HEK293 (cell line): ENCODE data around the gene DSCAML1.
A peak's percentile ranks its signal among the peaks of the same experiment; 100 is the strongest.

ENCODE experiments used
- CTCF ChIA-PET: fragments of 350-600 bp; formaldehyde crosslinking; extraction: SDS; loops from one replicate; lab custom pipeline; 2021; ENCODE audit warnings: antibody characterized with exemption; lab: Yijun Ruan, JAX
- POLR2A ChIA-PET: fragments of 300-600 bp; formaldehyde crosslinking; extraction: SDS; loops from one replicate; lab custom pipeline; 2020; ENCODE audit warnings: antibody characterized with exemption, inconsistent platforms; lab: Yijun Ruan, JAX
- H3K27ac ChIP-seq: fragments of 200-500 bp; sonication (Bioruptor generic); 2 replicates; pipeline ENCODE4 v1.5.1; 2014; ENCODE audit warnings: low read depth, low read length, control low read depth, inconsistent platforms; ENCODE audit errors: extremely low read depth
- H3K36me3 ChIP-seq, 2 experiments: fragments of 200-500 bp in 1 of 2; sonication (Bioruptor generic) in 1 of 2; 1 replicate in 1 of 2; 2 replicates in 1 of 2; pipeline ENCODE4 v1.5.1; 2014 to 2017; ENCODE audit warnings: inconsistent platforms in 2 of 2, low read length in 2 of 2; ENCODE audit not compliant: control insufficient read depth in 2 of 2, insufficient read depth in 1 of 2
- H3K4me1 ChIP-seq: fragments of 200-500 bp; sonication (Bioruptor generic); 2 replicates; pipeline ENCODE4 v1.5.1; 2014; ENCODE audit warnings: mild to moderate bottlenecking, low read length, inconsistent platforms; ENCODE audit not compliant: control insufficient read depth, insufficient read depth
- H3K4me3 ChIP-seq: 2 replicates; pipeline ENCODE4 v1.5.1; 2011; ENCODE audit warnings: low read depth, mild to moderate bottlenecking, control low read depth, low read length, moderate library complexity
- H3K9me3 ChIP-seq: fragments of 200-500 bp; sonication (Bioruptor generic); 2 replicates; pipeline ENCODE4 v1.5.1; 2014; ENCODE audit warnings: low read depth, low read length, inconsistent platforms; ENCODE audit not compliant: control insufficient read depth, insufficient read depth
- EGR2 ChIP-seq: fragments of 450-650 bp; formaldehyde crosslinking; IDR thresholded peaks from 2 replicates; pipeline ENCODE4 v1.5.1; 2016; ENCODE audit warnings: low read depth, missing biosample characterization, missing genetic modification characterization
- GLIS1 ChIP-seq: fragments of 450-650 bp; formaldehyde crosslinking; IDR thresholded peaks from 2 replicates; pipeline ENCODE4 v1.5.1; 2016; ENCODE audit warnings: missing biosample characterization, missing genetic modification characterization
- IKZF3 ChIP-seq: fragments of 450-650 bp; IDR thresholded peaks from 2 replicates; pipeline ENCODE4 v1.5.0; 2018; ENCODE audit warnings: missing biosample characterization, mild to moderate bottlenecking, missing genetic modification characterization, moderate library complexity
- PRDM6 ChIP-seq: fragments of 450-650 bp; formaldehyde crosslinking; IDR thresholded peaks from 2 replicates; pipeline ENCODE4 v1.5.1; 2017; ENCODE audit warnings: missing biosample characterization, missing genetic modification characterization
- REST ChIP-seq: fragments of 450-650 bp; formaldehyde crosslinking; IDR thresholded peaks from 2 replicates; pipeline ENCODE4 v1.5.1; 2016; ENCODE audit warnings: missing biosample characterization, missing genetic modification characterization
- ZBTB1 ChIP-seq: fragments of 450-650 bp; formaldehyde crosslinking; IDR thresholded peaks from 2 replicates; pipeline ENCODE4 v1.5.1; 2016; ENCODE audit warnings: missing biosample characterization, missing genetic modification characterization
- ZBTB49 ChIP-seq: fragments of 450-650 bp; formaldehyde crosslinking; IDR thresholded peaks from 2 replicates; pipeline ENCODE4 v1.5.1; 2016; ENCODE audit warnings: missing biosample characterization, missing genetic modification characterization, low read depth
- ZFHX2 ChIP-seq: fragments of 450-650 bp; formaldehyde crosslinking; conservative IDR thresholded peaks from 2 replicates; pipeline ENCODE4 v1.5.1; 2016; ENCODE audit warnings: missing biosample characterization, missing genetic modification characterization
- ZIC2 ChIP-seq: fragments of 450-650 bp; formaldehyde crosslinking; IDR thresholded peaks from 2 replicates; pipeline ENCODE4 v1.5.1; 2016; ENCODE audit warnings: missing biosample characterization, missing genetic modification characterization
- ZNF292 ChIP-seq: fragments of 450-650 bp; formaldehyde crosslinking; IDR thresholded peaks from 2 replicates; pipeline ENCODE4 v1.5.1; 2016; ENCODE audit warnings: low read depth, missing biosample characterization, missing genetic modification characterization, borderline replicate concordance
- ZNF48 ChIP-seq: fragments of 450-650 bp; formaldehyde crosslinking; IDR thresholded peaks from 2 replicates; pipeline ENCODE4 v1.5.1; 2016; ENCODE audit warnings: missing biosample characterization, missing genetic modification characterization
- ZNF488 ChIP-seq: fragments of 450-650 bp; formaldehyde crosslinking; IDR thresholded peaks from 2 replicates; pipeline ENCODE4 v1.5.1; 2016; ENCODE audit warnings: missing biosample characterization, missing genetic modification characterization
- ZNF529 ChIP-seq: fragments of 450-650 bp; formaldehyde crosslinking; IDR thresholded peaks from 2 replicates; pipeline ENCODE4 v1.5.1; 2017; ENCODE audit warnings: missing genetic modification characterization, missing biosample characterization; ENCODE audit not compliant: insufficient replicate concordance
- ZNF747 ChIP-seq: fragments of 450-650 bp; formaldehyde crosslinking; IDR thresholded peaks from 2 replicates; pipeline ENCODE4 v1.5.1; 2016; ENCODE audit warnings: missing biosample characterization, missing genetic modification characterization

DSCAML1 gene

GRCh38 chr11:117734601-117735024, 62.4 kb downstream of the DSCAML1 start:
- POLR2A ChIA-PET = no interaction called here
- Histone ChIP-seq H3K4me1 (no peaks in the 10 kb centered on the region), H3K27ac (no peak overlapping the region), H3K36me3 (no peaks in the 10 kb centered on the region), H3K9me3 (no peaks in the 10 kb centered on the region), H3K4me3 (no peak overlapping the region)
- CTCF ChIA-PET = no interaction called here
- TF ChIP-seq EGR2 (tag by site-specific recombination) (peak; percentile 72), ZNF48 (no peak), IKZF3 (tag by site-specific recombination) (no peak), ZBTB1 (tag by site-specific recombination) (no peak), PRDM6 (tag by site-specific recombination) (no peak), ZNF747 (tag by site-specific recombination) (no peak), ZFHX2 (tag by site-specific recombination) (peak; percentile 64), ZNF488 (tag by site-specific recombination) (no peak)

- no peaks in the 10 kb centered on the region for H3K9me3 ChIP-seq
- no peaks in the 10 kb centered on the region for H3K4me1 ChIP-seq
- no peak overlapping the region for H3K4me3 ChIP-seq
- no peaks in the 10 kb centered on the region for H3K36me3 ChIP-seq
- TF ChIP-seq ZBTB49 (tag by site-specific recombination) (no peak), REST (no peak)
- POLR2A ChIA-PET = no interaction called here
- CTCF ChIA-PET = interaction anchor here (0.7 kb wide), 1 partner anchor 48 kb away, joined by 3 read pairs; no protein-coding TSS in a partner anchor
- no peak overlapping the region for H3K27ac ChIP-seq
These were observed 63.7 kb downstream of the DSCAML1 start for GRCh38 chr11:117733316-117733715.

GRCh38 chr11:117731722-117732290, 65.2 kb downstream of the DSCAML1 start:
- TF ChIP-seq GLIS1 (tag by site-specific recombination) (0 out of 2 replicates have a peak, but pooled peaks have one; percentile 22), ZIC2 (tag by site-specific recombination) (peak; percentile 99), ZNF529 (tag by site-specific recombination) (no peak), ZNF292 (tag by site-specific recombination) (no peak)
- ChIA-PET POLR2A (no interaction called here), CTCF (interaction anchor here (0.6 to 0.9 kb wide), 2 partner anchors 86 to 285 kb away, joined by 3 to 4 read pairs; no protein-coding TSS in a partner anchor)
- Histone ChIP-seq H3K9me3 (no peaks in the 10 kb centered on the region), H3K4me3 (no peak overlapping the region), H3K36me3 (no peaks in the 10 kb centered on the region), H3K4me1 (no peaks in the 10 kb centered on the region), H3K27ac (no peak overlapping the region)
